Panc1 (cell line): Measurements from ENCODE around the gene MAMDC2. TPM values are rescaled to one million over a fixed set of nuclear protein-coding genes. Genes with fewer than 3 reads are reported as not detected.

Experiments
- ATAC-seq: fragments of 200-7000 bp; cut with Tn5 transposase; 2 replicates; pipeline ENCODE4 v1.9.1; 2020; ENCODE audit warnings: mild to moderate bottlenecking, moderate library complexity
- BruUV-seq: library from RNA; stranded (reverse); fragments of 400-500 nt; replicated peaks from 2 replicates; lab custom pipeline; 2021; lab: Mats Ljungman, UMichigan
- CTCF ChIA-PET: fragments of 300-600 bp; sonication (Branson Sonifier 250); formaldehyde crosslinking; loops from one replicate; lab custom pipeline; 2022; ENCODE audit warnings: antibody characterized with exemption; lab: Charles Lee
- POLR2A ChIA-PET: fragments of 300-600 bp; sonication (Branson Sonifier 250); formaldehyde crosslinking; loops from one replicate; lab custom pipeline; 2022; ENCODE audit warnings: antibody characterized with exemption; lab: Charles Lee
- DNase-seq: peaks from one replicate; pipeline ENCODE4 v3.0.0-alpha.2; 2010; ENCODE audit warnings: low read depth, low spot score
- H3K27ac ChIP-seq: 2 replicates; pipeline ENCODE4 v1.5.1; 2011; ENCODE audit warnings: mild to moderate bottlenecking, low read length, inconsistent platforms
- H3K27me3 ChIP-seq: fragments of 200-500 bp; sonication (Bioruptor generic); 2 replicates; pipeline ENCODE4 v1.6.0; 2014; ENCODE audit warnings: low read length, inconsistent platforms; ENCODE audit not compliant: control insufficient read depth, insufficient read depth
- H3K36me3 ChIP-seq: fragments of 200-500 bp; sonication (Bioruptor generic); 2 replicates; pipeline ENCODE4 v1.5.1; 2014; ENCODE audit warnings: inconsistent platforms, mild to moderate bottlenecking, low read length, moderate library complexity; ENCODE audit not compliant: control insufficient read depth, insufficient read depth
- H3K4me1 ChIP-seq: 2 replicates; pipeline ENCODE4 v1.5.1; 2011; ENCODE audit warnings: inconsistent platforms, mild to moderate bottlenecking, low read length, moderate library complexity; ENCODE audit not compliant: control insufficient read depth, insufficient read depth
- H3K4me3 ChIP-seq, 2 experiments: 2 replicates each; pipeline ENCODE4 v1.5.1; 2011 to 2012; ENCODE audit warnings: low read depth in 2 of 2, low read length in 2 of 2, mild to moderate bottlenecking in 2 of 2, inconsistent platforms in 1 of 2, moderate library complexity in 1 of 2
- H3K9me3 ChIP-seq: fragments of 200-500 bp; sonication (Bioruptor generic); 2 replicates; pipeline ENCODE4 v1.5.1; 2014; ENCODE audit warnings: low read depth, mild to moderate bottlenecking, inconsistent platforms, low read length, moderate library complexity; ENCODE audit not compliant: control insufficient read depth, insufficient read depth
- CTCF ChIP-seq: fragments of 450-650 bp; IDR thresholded peaks from 2 replicates; pipeline ENCODE4 v1.5.1; 2017; ENCODE audit warnings: mild to moderate bottlenecking
- POLR2AphosphoS5 ChIP-seq: IDR thresholded peaks from 2 replicates; pipeline ENCODE4 v1.6.1; 2012; ENCODE audit warnings: mild to moderate bottlenecking, low read depth, low read length, moderate library complexity
- REST ChIP-seq, 2 experiments: IDR thresholded peaks; 2 replicates each; pipeline ENCODE4 v1.6.1; 2011 to 2012; ENCODE audit warnings: low read depth in 2 of 2, control low read depth in 1 of 2, low read length in 1 of 2, mild to moderate bottlenecking in 1 of 2, moderate library complexity in 1 of 2; ENCODE audit not compliant: insufficient read depth in 1 of 2
- SIN3A ChIP-seq: IDR thresholded peaks from 2 replicates; pipeline ENCODE4 v1.6.1; 2012; ENCODE audit warnings: low read depth, mild to moderate bottlenecking, low read length, moderate library complexity, borderline replicate concordance; ENCODE audit not compliant: insufficient read depth
- TCF7L2 ChIP-seq: IDR thresholded peaks from 2 replicates; pipeline ENCODE4 v1.6.1; 2011; ENCODE audit warnings: mild to moderate bottlenecking, low read depth, low read length, inconsistent platforms
- in situ Hi-C: cut with HindIII; loops from 2 replicates; pipeline ENCODE4 v1.10.0; 2016; ENCODE audit warnings: low sequenced_read_pairs, low pct_unique_long_range_greater_than_20kb
- intact Hi-C: fragments of 100-400 bp; cut with micrococcal nuclease; formaldehyde crosslinking; loops from one replicate; pipeline ENCODE4 v1.10.0; 2022; ENCODE audit not compliant: unreplicated experiment
- total RNA-seq: library from RNA; stranded (reverse); gene quantifications from one replicate; pipeline ENCODE4 v1.2.1, GENCODE V29; 2021; ENCODE audit not compliant: unreplicated experiment

Gene MAMDC2
- total RNA-seq, 1 experiment from 2014 or later, result 1.5 TPM

DNA sequence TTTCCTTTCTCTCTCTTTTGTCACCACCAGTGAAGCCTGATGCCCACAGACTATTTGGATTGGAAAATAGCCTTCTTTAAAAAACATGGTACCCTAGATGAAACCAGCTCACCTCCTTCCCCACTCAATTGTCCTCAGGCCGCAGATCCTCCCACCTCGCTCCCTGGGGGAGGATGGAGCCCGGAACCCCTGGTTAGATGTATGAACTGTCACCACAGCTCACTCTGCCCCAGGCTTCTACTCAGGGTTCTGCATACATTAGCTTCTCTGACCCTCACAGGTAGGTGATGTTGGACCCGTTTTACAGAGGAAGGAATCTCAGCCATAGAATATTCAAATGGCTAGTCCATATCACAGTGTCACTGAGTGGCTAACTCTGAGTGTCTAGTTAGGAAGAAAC, 1.8 kb downstream of the MAMDC2 start:
- no peaks in the 10 kb centered on the region for H3K27me3 ChIP-seq
- ATAC-seq (no peak), DNase-seq (no peak)
- POLR2A ChIA-PET, result no interaction called here
- intact Hi-C loops, result no loop called here
- H3K9me3 ChIP-seq, result no peaks in the 10 kb centered on the region
- no peak overlapping the region for H3K4me3 ChIP-seq
- H3K27ac ChIP-seq, result no peak overlapping the region
- CTCF ChIA-PET, result no interaction called here
- TF ChIP-seq SIN3A, result no peak
- TF ChIP-seq TCF7L2, result no peak
- in situ Hi-C loops, result no loop called here
- no peaks in the 10 kb centered on the region for H3K36me3 ChIP-seq
- no TSS peak for BruUV-seq
- no peaks in the 10 kb centered on the region for H3K4me1 ChIP-seq

DNA sequence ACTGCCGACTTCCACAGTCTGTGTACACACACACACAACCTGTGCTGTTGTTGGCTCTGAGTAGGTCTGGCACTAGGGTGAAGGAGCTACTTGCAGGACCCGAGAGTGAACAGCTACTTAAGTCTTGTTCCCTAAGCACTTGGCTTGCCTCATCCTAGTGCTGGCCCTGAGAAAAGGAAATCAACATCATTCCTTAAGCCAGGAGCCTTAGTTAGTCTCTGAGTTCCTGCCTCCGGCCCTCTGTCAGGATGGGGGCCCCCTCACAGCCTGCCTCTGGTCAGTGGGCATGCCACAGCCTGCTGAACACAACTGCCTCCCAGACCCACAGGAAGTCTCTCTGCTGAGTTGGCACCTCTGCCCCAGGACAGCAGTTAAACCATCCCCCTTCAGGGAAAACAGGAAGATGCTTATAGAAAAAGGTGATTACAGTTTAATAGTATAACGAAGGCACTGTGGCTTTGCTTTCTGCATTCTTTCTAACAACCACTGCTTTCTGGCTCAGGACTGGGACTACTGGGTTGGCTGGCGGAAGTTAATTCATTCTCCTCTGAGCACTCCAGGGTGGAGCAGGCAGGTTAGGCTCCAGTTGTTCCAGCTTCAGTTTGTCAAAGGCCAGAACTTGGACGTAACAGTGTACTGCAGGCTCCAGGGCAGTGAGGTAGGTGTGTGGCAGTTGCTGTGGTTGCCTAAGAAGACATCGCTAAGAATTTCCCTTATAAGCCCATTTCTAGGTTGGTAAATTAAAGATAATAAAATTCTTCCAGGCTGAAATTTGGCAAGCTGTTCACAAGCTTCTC, 2.8 kb downstream of the MAMDC2 start:
- ATAC-seq (no peak), DNase-seq (no peak)
- POLR2A ChIA-PET, result no interaction called here
- no TSS peak for BruUV-seq
- TF ChIP-seq REST (IDR thresholded peaks at IDR 0.05; ENCODE audit: insufficient read depth in 1 of 2, low read depth in 2 of 2, low read length in 1 of 2) (no peak), SIN3A (no peak), CTCF (no peak), TCF7L2 (no peak), POLR2AphosphoS5 (no peak)
- CTCF ChIA-PET, result no interaction called here
- Histone ChIP-seq H3K9me3 (no peaks in the 10 kb centered on the region), H3K4me1 (no peaks in the 10 kb centered on the region), H3K27me3 (no peaks in the 10 kb centered on the region), H3K4me3 (no peak overlapping the region), H3K36me3 (no peaks in the 10 kb centered on the region), H3K27ac (no peak overlapping the region)
- in situ Hi-C loops, result no loop called here
- intact Hi-C loops, result no loop called here

- DNase-seq (no peak), ATAC-seq (no peak)
- TF ChIP-seq REST (IDR thresholded peaks at IDR 0.05; ENCODE audit: insufficient read depth in 1 of 2, low read depth in 2 of 2, low read length in 1 of 2) (no peak), SIN3A (no peak), CTCF (no peak), POLR2AphosphoS5 (no peak), TCF7L2 (no peak)
- no peaks in the 10 kb centered on the region for H3K36me3 ChIP-seq
- in situ Hi-C loops (no loop called here), intact Hi-C loops (no loop called here)
- BruUV-seq, result no TSS peak
- no peak overlapping the region for H3K4me3 ChIP-seq
- no peaks in the 10 kb centered on the region for H3K4me1 ChIP-seq
- POLR2A ChIA-PET, result no interaction called here
- H3K9me3 ChIP-seq, result no peaks in the 10 kb centered on the region
- no peak overlapping the region for H3K27ac ChIP-seq
- CTCF ChIA-PET, result no interaction called here
- no peaks in the 10 kb centered on the region for H3K27me3 ChIP-seq
Observed at GRCh38 chr9:70049236-70049635, 5.6 kb downstream of the MAMDC2 start.
